ENCODE measurements around the gene ACOT13.

Gene ACOT13

GRCh38 chr6:24662236-24662635 is 4.6 kb upstream of the ACOT13 start:
- peaks cover 27% of the 10 kb centered on the region for H3K79me2 ChIP-seq (ENCODE audit: low read length)
- H3K4me2 ChIP-seq (ENCODE audit: low read length), result no peak overlapping the region
- H3K36me3 ChIP-seq (replicated peaks; ENCODE audit: low read depth, low read length), result peaks cover 13% of the 10 kb centered on the region
- no peaks in the 10 kb centered on the region for H3K9me3 ChIP-seq (ENCODE audit: insufficient read depth, low read length)
- no peak overlapping the region for H3K9ac ChIP-seq (ENCODE audit: low read length)
- H3K4me3 ChIP-seq (ENCODE audit: low read length), result no peak overlapping the region
- H2AFZ ChIP-seq (ENCODE audit: low read depth, low read length), result no peak overlapping the region
- H4K20me1 ChIP-seq (ENCODE audit: insufficient read depth, low read length), result no peaks in the 10 kb centered on the region
- H3K27me3 ChIP-seq (ENCODE audit: low read depth, low read length), result no peaks in the 10 kb centered on the region
- peaks cover 8% of the 10 kb centered on the region; the same call in 1 of the 2 replicates for H3K4me1 ChIP-seq (ENCODE audit: low read length)
- TF ChIP-seq, protein P1, sequence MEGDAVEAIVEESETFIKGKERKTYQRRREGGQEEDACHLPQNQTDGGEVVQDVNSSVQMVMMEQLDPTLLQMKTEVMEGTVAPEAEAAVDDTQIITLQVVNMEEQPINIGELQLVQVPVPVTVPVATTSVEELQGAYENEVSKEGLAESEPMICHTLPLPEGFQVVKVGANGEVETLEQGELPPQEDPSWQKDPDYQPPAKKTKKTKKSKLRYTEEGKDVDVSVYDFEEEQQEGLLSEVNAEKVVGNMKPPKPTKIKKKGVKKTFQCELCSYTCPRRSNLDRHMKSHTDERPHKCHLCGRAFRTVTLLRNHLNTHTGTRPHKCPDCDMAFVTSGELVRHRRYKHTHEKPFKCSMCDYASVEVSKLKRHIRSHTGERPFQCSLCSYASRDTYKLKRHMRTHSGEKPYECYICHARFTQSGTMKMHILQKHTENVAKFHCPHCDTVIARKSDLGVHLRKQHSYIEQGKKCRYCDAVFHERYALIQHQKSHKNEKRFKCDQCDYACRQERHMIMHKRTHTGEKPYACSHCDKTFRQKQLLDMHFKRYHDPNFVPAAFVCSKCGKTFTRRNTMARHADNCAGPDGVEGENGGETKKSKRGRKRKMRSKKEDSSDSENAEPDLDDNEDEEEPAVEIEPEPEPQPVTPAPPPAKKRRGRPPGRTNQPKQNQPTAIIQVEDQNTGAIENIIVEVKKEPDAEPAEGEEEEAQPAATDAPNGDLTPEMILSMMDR (IDR thresholded peaks at IDR 0.05; ENCODE audit: low read depth, low read length), result no peak
- TF ChIP-seq EZH2phosphoT487 (IDR thresholded peaks at IDR 0.05; ENCODE audit: low read depth), result no peak
- H3K27ac ChIP-seq (ENCODE audit: low read length), result no peak overlapping the region

DNA sequence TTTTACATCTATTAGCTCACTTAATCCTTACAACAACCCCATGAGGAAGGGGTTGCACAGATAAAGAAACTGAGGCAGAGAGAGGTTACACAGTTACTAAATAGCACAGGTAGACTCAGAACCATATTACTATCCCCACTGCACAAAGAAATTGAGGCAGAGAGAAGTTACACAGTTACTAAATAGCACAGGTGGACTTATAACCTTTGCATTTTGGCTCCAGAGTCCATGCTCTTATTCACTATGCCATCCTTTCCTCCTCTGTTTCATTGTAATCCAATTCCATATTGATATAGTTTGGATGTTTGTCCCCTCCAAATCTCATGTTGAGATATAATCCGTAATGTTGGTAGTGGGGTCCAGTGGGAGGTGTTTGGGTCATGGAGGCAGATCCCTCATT is 3.7 kb upstream of the ACOT13 start:
- Histone ChIP-seq H2AFZ (ENCODE audit: low read depth, low read length) (no peak overlapping the region), H4K20me1 (ENCODE audit: insufficient read depth, low read length) (no peaks in the 10 kb centered on the region), H3K9me3 (ENCODE audit: insufficient read depth, low read length) (no peaks in the 10 kb centered on the region), H3K4me3 (ENCODE audit: low read length) (no peak overlapping the region), H3K9ac (ENCODE audit: low read length) (no peak overlapping the region), H3K4me1 (ENCODE audit: low read length) (peaks cover 11% of the 10 kb centered on the region; the same call in 1 of the 2 replicates), H3K27me3 (ENCODE audit: low read depth, low read length) (no peaks in the 10 kb centered on the region), H3K36me3 (replicated peaks; ENCODE audit: low read depth, low read length) (peaks cover 10% of the 10 kb centered on the region), H3K4me2 (ENCODE audit: low read length) (no peak overlapping the region), H3K79me2 (ENCODE audit: low read length) (peaks cover 33% of the 10 kb centered on the region), H3K27ac (ENCODE audit: low read length) (no peak overlapping the region)
- TF ChIP-seq, protein P1 (IDR thresholded peaks at IDR 0.05; ENCODE audit: low read depth, low read length), result no peak
- TF ChIP-seq EZH2phosphoT487 (IDR thresholded peaks at IDR 0.05; ENCODE audit: low read depth), result no peak

- H3K9ac ChIP-seq (ENCODE audit: low read length), result no peak overlapping the region
- no peaks in the 10 kb centered on the region for H3K27me3 ChIP-seq (ENCODE audit: low read depth, low read length)
- no peaks in the 10 kb centered on the region for H3K9me3 ChIP-seq (ENCODE audit: insufficient read depth, low read length)
- peaks cover 16% of the 10 kb centered on the region for H3K36me3 ChIP-seq (replicated peaks; ENCODE audit: low read depth, low read length)
- TF ChIP-seq, protein P1 (IDR thresholded peaks at IDR 0.05; ENCODE audit: low read depth, low read length), result no peak
- no peak for TF ChIP-seq EZH2phosphoT487 (IDR thresholded peaks at IDR 0.05; ENCODE audit: low read depth)
- no peak overlapping the region for H3K4me3 ChIP-seq (ENCODE audit: low read length)
- H4K20me1 ChIP-seq (ENCODE audit: insufficient read depth, low read length), result no peaks in the 10 kb centered on the region
- no peak overlapping the region for H3K27ac ChIP-seq (ENCODE audit: low read length)
- H3K79me2 ChIP-seq (ENCODE audit: low read length), result peaks cover 33% of the 10 kb centered on the region
- H3K4me2 ChIP-seq (ENCODE audit: low read length), result no peak overlapping the region
- H3K4me1 ChIP-seq (ENCODE audit: low read length), result peaks cover 11% of the 10 kb centered on the region; the same call in 1 of the 2 replicates
- no peak overlapping the region for H2AFZ ChIP-seq (ENCODE audit: low read depth, low read length)
These were observed 2.6 kb upstream of the ACOT13 start for GRCh38 chr6:24664046-24664987.

DNA sequence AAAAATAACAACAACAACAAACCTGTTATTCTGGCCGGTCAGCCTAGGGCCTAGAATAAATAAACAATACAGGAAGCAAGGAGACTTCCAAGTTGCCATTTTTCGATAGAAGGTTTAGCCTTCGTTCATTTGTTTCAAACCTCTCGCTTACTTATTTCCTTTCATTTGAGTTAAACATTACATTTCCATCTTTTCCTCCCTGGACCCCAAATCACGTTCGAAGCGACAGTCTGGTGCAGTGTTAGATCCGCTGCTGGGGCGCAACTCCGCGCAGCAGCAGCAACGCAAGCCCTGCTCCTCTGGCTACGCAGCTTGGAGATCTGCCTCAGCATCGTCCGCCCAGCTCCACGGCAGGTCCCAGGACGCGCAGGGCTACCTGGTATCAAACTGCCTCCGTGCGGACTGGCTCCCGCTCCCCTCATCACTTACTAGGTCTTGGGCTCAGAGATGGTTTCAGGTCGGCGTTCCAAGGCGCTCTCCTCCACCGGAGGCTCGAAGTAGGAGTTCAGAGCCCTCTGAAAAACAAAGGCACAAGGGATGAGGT is 708 bp upstream of the ACOT13 start:
- H2AFZ ChIP-seq (ENCODE audit: low read depth, low read length), result peak overlapping the region; percentile 92
- peak overlapping the region; percentile 75 for H3K4me2 ChIP-seq (ENCODE audit: low read length)
- H3K36me3 ChIP-seq (replicated peaks; ENCODE audit: low read depth, low read length), result peaks cover 16% of the 10 kb centered on the region
- peaks cover 33% of the 10 kb centered on the region for H3K79me2 ChIP-seq (ENCODE audit: low read length)
- no peaks in the 10 kb centered on the region for H4K20me1 ChIP-seq (ENCODE audit: insufficient read depth, low read length)
- no peak for TF ChIP-seq EZH2phosphoT487 (IDR thresholded peaks at IDR 0.05; ENCODE audit: low read depth)
- TF ChIP-seq, protein P1 (IDR thresholded peaks at IDR 0.05; ENCODE audit: low read depth, low read length), result no peak
- no peaks in the 10 kb centered on the region for H3K9me3 ChIP-seq (ENCODE audit: insufficient read depth, low read length)
- peak overlapping the region; percentile 99 for H3K9ac ChIP-seq (ENCODE audit: low read length)
- no peaks in the 10 kb centered on the region for H3K27me3 ChIP-seq (ENCODE audit: low read depth, low read length)
- peak overlapping the region; percentile 100 for H3K4me3 ChIP-seq (ENCODE audit: low read length)
- H3K27ac ChIP-seq (ENCODE audit: low read length), result peak overlapping the region; percentile 73
- H3K4me1 ChIP-seq (ENCODE audit: low read length), result peaks cover 11% of the 10 kb centered on the region; the same call in 1 of the 2 replicates
